ENCODE data around the gene PAK2. TPM values are rescaled to one million over a fixed set of nuclear protein-coding genes. Genes with fewer than 3 reads are reported as not detected.

The PAK2 gene
- total and polyA plus RNA-seq, 9 of the 15 experiments (the other 6 are each of a cell fraction or from before 2014, with no cell fraction given), result 13.2 to 72.4 (median 35.7) TPM

DNA sequence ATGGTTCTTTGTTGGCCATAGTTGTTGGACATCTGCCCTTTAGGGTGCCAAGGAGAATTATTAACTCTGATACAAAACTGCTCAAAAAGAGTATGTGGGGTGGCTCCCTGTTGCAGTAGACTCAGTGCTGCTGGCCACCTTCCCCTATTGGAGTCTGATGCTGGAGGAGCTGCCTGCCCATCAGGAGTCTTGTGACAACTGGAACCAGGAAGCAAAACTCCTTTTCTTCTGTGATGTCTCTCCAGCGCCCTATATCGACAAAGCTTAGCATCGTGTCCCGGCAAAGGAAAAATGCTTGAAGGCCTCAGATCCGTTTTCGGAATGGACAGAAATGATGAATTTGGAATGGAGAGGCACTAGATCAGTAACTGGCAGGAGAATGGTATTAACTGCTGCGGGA is 23.5 kb downstream of the PAK2 start (continued):
- TF ChIP-seq, protein P1, sequence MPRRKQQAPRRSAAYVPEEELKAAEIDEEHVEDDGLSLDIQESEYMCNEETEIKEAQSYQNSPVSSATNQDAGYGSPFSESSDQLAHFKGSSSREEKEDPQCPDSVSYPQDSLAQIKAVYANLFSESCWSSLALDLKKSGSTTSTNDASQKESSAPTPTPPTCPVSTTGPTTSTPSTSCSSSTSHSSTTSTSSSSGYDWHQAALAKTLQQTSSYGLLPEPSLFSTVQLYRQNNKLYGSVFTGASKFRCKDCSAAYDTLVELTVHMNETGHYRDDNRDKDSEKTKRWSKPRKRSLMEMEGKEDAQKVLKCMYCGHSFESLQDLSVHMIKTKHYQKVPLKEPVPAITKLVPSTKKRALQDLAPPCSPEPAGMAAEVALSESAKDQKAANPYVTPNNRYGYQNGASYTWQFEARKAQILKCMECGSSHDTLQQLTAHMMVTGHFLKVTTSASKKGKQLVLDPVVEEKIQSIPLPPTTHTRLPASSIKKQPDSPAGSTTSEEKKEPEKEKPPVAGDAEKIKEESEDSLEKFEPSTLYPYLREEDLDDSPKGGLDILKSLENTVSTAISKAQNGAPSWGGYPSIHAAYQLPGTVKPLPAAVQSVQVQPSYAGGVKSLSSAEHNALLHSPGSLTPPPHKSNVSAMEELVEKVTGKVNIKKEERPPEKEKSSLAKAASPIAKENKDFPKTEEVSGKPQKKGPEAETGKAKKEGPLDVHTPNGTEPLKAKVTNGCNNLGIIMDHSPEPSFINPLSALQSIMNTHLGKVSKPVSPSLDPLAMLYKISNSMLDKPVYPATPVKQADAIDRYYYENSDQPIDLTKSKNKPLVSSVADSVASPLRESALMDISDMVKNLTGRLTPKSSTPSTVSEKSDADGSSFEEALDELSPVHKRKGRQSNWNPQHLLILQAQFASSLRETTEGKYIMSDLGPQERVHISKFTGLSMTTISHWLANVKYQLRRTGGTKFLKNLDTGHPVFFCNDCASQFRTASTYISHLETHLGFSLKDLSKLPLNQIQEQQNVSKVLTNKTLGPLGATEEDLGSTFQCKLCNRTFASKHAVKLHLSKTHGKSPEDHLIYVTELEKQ (CRISPR knock-in tag; IDR thresholded peaks at IDR 0.05), result no peak
- TF ChIP-seq OTX1 (CRISPR knock-in tag; IDR thresholded peaks at IDR 0.05) (no peak), DMBX1 (CRISPR knock-in tag; IDR thresholded peaks at IDR 0.05; ENCODE audit: borderline replicate concordance) (no peak)

DNA sequence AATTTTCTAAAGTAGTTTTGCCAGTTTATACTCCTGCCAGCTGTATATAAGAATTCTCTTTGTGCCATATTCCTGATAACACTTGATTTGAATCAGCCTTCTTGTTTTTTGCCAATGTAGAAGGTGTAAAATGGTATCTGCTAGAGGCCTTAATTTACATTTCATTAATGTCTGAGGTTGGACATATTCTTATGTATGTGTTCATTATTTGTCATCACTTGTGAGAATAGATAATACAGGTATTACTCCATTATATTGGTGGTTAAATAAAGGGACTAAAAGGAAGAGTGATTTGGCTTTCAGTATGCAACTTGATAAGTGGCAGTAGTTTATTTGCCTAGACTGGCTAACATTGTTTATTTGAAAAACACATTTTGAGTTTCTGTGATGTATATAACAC is 25.8 kb downstream of the PAK2 start:
- Histone ChIP-seq H3K27me3 (ENCODE audit: control insufficient read depth in 2 of 2, insufficient read depth in 2 of 2, low read length in 2 of 2) (no peaks in the 10 kb centered on the region), H4K20me1 (replicated peaks; ENCODE audit: control insufficient read depth, insufficient read depth, low read length) (no peaks in the 10 kb centered on the region), H3K36me3 (ENCODE audit: control insufficient read depth, insufficient read depth, low read length) (peaks cover 20% of the 10 kb centered on the region; the same call in 2 of the 3 replicates), H3K27ac (ENCODE audit: extremely low read depth, low read depth, low read length) (no peak overlapping the region), H2AFZ (ENCODE audit: low read depth, low read length) (no peak overlapping the region), H3K9me3 (replicated peaks; ENCODE audit: control insufficient read depth, insufficient read depth, low read depth, low read length) (no peaks in the 10 kb centered on the region), H3K4me3 (no peak overlapping the region), H3K4me1 (replicated peaks in 1 of 2; ENCODE audit: control insufficient read depth in 2 of 2, insufficient read depth in 2 of 2, low read length in 2 of 2) (no peaks in the 10 kb centered on the region; a peak in 1 of 5 replicates), H3K9ac (ENCODE audit: insufficient read depth in 1 of 2, low read depth in 2 of 2, low read length in 2 of 2) (no peak overlapping the region), H3K79me2 (ENCODE audit: control insufficient read depth, insufficient read depth, low read length) (peaks cover 70% of the 10 kb centered on the region), H3K9me1 (ENCODE audit: control insufficient read depth, insufficient read depth, low read length) (no peaks in the 10 kb centered on the region), H3K4me2 (ENCODE audit: insufficient read depth, low read length) (no peak overlapping the region)
- in situ Hi-C loops (cut with MboI) (no loop called here), intact Hi-C loops (cut with micrococcal nuclease) (no loop called here)
- no peak for DNase-seq (ENCODE audit: extremely low read depth in 1 of 4, low spot score in 3 of 4)
- no peak for FAIRE-seq
- ATAC-seq, result no peak
- CTCF ChIA-PET (ENCODE audit: low intra/inter-chr PET ratio), result no interaction called here
- BruUV-seq (replicated peaks), result no TSS peak
- POLR2A ChIA-PET, result interaction anchor here (1.0 kb wide), 1 partner anchor 25 kb away, joined by 3 read pairs; the partner anchor contains the start of gene PAK2
- TF ChIP-seq MCM5 (IDR thresholded peaks at IDR 0.05; ENCODE audit: low read depth) (no peak), PPARD (CRISPR knock-in tag; IDR thresholded peaks at IDR 0.05) (no peak), ZNF589 (CRISPR knock-in tag; IDR thresholded peaks at IDR 0.05; ENCODE audit: low read depth) (no peak), HMG20A (CRISPR knock-in tag; conservative IDR thresholded peaks at IDR 0.05) (no peak), SPI1 (IDR thresholded peaks at IDR 0.05; ENCODE audit: borderline replicate concordance, low read depth, low read length) (no peak), RFX7 (CRISPR knock-in tag; IDR thresholded peaks at IDR 0.05) (no peak), ZNF239 (CRISPR knock-in tag; IDR thresholded peaks at IDR 0.05) (no peak)
- TF ChIP-seq, protein P2, sequence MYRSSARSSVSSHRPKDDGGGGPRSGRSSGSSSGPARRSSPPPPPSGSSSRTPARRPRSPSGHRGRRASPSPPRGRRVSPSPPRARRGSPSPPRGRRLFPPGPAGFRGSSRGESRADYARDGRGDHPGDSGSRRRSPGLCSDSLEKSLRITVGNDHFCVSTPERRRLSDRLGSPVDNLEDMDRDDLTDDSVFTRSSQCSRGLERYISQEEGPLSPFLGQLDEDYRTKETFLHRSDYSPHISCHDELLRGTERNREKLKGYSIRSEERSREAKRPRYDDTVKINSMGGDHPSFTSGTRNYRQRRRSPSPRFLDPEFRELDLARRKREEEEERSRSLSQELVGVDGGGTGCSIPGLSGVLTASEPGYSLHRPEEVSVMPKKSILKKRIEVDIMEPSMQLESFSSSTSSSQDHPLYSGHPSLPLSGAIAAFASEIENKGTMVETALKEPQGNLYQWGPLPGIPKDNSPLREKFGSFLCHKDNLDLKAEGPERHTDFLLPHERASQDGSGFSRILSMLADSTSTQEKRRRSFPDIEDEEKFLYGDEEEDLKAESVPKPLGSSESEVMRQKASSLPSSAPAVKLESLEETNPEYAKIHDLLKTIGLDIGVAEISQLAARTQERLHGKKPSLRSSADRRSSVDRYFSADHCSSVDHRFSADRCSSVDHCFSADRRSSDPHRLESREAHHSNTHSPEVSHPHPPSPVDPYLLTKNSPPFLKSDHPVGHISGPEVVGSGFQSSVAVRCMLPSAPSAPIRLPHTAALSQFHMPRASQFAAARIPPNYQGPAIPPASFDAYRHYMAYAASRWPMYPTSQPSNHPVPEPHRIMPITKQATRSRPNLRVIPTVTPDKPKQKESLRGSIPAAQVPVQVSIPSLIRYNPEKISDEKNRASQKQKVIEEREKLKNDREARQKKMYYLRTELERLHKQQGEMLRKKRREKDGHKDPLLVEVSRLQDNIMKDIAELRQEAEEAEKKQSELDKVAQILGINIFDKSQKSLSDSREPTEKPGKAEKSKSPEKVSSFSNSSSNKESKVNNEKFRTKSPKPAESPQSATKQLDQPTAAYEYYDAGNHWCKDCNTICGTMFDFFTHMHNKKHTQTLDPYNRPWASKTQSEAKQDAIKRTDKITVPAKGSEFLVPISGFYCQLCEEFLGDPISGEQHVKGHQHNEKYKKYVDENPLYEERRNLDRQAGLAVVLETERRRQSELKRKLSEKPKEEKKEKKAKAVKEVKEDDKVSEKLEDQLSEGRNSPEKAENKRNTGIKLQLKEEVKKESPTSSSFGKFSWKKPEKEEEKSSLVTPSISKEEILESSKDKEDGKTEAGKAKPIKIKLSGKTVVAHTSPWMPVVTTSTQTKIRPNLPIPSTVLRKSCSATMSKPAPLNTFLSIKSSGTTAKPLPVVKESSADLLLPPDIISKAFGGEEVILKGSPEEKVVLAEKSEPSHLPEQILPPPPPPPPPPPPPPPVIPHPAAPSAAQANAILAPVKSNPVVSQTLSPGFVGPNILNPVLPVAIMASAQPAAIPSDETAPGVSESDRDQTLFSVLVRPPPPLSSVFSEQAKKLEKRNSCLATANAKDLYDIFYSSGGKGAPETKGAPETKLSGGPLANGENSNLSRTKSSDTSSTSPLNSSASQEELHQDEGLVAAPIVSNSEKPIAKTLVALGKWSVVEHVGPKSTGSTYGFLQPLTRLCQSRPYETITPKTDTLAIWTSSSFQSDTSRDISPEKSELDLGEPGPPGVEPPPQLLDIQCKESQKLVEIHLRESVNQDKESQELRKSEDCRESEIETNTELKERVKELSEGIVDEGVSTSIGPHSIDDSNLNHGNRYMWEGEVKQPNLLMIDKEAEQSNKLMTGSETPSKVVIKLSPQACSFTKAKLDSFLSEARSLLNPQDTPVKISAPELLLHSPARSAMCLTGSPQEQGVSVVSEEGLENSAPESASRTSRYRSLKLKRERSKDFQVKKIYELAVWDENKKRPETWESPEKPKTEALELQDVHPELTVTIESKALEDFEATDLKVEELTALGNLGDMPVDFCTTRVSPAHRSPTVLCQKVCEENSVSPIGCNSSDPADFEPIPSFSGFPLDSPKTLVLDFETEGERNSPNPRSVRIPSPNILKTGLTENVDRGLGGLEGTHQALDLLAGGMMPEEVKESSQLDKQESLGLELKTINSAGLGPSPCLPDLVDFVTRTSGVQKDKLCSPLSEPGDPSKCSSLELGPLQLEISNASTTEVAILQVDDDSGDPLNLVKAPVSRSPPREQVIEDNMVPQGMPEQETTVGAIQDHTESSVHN (IDR thresholded peaks at IDR 0.05; ENCODE audit: borderline replicate concordance in 1 of 2, low read depth in 1 of 2), result no peak
